NCI-H2029 (cell line): ENCODE data around the gene ANKRD11.
"Not testable (repeated sequence)": the region's sequence is repeated elsewhere in the genome, so short reads cannot be mapped to it uniquely, and the experiment has no call there.

ENCODE experiments used
- DNase-seq: peaks from one replicate; lab custom pipeline; 2025; lab: John Stamatoyannopoulos, UW

ANKRD11 gene

GRCh38 chr16:89280546-89281188, 209.7 kb downstream of the ANKRD11 start:
- DNase-seq, result no peak

GRCh38 chr16:89279666-89280481, 210.5 kb downstream of the ANKRD11 start:
- DNase-seq, result no peak

DNA sequence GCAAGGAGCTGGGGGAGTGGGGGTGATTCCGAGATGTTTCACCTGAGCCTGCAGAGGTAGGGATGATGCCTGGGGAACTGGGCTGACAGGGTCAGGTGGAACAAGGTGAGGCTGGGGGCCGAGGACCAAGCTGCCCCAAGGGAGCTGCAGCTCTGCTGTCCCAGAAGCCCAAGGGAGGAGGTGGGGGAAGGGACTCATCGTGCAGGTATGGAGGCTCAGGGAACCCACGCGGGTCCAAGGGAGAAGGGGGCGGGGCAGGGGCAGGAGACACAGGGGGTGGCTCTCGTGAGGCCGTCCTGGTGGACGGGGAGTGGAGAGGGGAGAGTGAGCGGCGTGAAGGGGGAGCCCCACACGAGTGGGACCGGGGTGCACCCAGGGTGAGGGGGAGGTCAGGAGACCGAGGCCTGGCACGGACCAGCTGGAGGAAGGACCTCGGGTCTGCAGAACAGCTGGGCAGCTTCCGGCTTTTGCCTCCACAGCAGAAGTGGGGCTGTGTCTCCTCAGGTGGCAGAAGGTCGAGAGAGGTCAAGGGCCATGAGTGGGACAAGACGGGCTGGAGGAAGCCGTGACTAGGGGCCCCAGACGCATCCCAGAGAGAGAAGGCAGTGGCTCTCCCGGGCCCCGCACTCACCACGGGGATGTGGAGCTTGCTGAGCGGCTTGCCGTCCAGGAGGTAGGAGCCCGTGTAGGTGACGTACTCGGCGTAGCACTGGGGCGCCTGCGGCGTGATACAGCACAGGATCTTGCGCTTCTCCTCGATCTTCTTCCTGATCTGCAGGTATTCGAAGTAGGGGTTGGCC, 211.7 kb downstream of the ANKRD11 start:
- DNase-seq, result no peak

DNA sequence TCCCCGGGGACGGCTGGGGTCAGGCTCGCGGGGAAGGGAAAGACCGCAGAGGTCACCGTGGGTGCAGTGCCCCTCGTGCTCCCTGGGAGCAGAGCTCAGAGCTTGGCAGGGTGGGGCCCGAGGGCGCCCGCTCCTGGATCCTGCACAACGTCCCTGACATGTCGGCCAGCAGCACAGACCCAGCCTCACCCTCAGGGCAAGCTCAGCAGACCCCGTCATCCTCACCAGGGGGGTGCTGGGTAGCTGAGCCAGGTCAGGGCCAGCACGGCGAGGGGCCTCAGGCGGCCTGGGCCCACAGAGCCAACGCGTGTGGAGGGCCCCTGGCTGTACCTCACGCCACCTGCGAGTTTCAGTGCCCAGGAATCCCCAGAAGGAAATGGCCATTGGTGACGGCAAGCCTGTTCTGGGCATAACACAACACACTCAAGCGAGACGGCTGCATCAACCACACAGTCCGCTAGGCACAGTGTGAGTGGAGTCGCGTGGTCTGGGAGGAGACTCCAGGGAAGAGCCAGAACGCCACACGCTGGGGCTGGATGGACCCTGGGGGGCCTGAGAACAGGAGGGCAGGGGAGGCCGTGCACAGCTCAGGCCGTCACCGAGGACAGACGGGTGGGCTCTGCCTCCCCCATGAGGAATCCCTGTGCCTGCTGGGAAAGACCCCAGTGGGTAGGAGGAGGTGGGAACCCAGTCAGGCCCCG, 212.6 kb downstream of the ANKRD11 start:
- DNase-seq, result no peak

DNA sequence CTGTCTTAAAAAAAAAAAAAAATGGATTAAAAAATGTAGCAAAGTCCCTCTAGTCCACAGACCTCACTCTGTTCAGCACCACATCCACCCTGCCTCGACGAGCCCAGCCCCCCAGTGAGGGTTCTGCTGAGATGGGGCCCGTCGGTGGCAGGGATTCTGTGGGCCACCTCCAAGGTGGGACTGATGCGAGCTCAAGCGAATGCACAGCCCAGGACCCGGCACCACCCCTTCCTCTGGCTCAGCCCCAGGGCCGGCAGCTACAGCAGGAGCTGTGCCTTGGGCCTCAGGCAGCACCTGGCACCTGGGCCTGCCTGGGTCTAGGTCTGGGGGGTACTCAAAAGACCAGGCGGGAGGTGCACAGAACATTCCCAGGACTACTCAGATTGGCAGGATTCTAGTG, 213.3 kb downstream of the ANKRD11 start:
- no peak for DNase-seq

DNA sequence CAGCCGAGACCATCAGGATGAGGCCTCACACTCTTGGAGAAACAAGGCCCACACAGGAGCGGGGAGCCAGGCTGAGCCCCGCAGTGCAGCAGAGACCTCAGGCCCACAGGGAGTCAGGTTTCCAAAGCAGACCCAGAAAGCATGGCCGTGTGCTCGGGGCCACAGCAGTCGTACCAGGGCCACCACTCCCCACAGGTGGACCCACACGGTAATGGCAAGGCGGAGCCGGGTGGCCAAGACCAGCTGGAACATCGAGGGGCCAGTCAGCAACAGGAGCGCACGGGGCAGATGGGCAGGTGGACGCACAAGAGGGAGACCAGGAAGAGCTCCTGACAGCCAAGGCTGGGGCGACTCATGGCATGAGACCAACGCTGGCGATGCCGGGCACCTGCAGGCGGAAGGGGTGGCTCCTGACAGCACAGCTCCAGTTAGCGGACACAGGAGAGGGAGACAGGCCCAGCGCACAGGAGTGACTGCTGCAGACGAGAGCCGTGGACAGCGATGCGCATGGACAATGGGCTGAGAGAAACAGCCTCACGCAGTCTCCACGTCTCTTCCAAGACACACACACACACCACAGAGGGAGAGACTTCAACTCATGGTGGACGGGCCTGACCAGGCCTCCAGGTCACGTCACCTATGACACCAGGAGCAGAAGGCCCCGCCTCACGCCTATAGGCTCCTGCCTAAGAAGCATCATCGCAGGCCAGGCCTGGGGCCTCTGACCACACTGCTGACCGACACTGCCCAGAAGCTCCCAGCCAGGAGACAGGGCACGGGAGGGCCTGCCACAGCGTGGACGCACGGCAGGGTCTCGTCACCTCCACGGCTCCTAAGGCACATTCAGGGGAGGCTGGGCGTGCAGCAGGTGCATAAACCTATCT, 214.3 kb downstream of the ANKRD11 start:
- DNase-seq, result no peak

GRCh38 chr16:89275284-89275584, 215.1 kb downstream of the ANKRD11 start:
- no peak for DNase-seq

- DNase-seq, result no peak
Measured at GRCh38 chr16:89274561-89275283, 215.6 kb downstream of the ANKRD11 start.

- no peak for DNase-seq
Measured at GRCh38 chr16:89273741-89274472, 216.5 kb downstream of the ANKRD11 start.

DNA sequence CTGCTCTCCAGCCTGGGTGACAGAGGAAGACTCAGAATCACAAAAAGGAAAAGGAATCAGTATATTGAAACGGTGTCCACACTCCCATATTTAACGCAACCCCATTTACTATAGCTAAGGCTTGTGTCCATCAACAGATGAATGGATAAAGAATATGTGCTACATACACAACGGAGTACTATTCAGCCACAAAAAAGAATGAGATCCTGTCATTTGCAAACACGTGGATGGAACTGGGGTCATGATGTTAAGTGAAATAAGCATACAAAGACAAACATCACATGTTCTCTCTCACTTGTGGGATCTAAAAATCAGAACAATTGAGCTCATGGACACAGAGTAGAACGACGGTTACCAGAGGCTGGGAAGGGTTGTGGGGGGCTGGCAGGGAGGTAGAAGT, 217.7 kb downstream of the ANKRD11 start:
- DNase-seq, result no peak

- no peak for DNase-seq
Measured at GRCh38 chr16:89270666-89271345, 219.6 kb downstream of the ANKRD11 start.

- DNase-seq, result no peak
Measured at GRCh38 chr16:89269805-89270665, 220.3 kb downstream of the ANKRD11 start.

DNA sequence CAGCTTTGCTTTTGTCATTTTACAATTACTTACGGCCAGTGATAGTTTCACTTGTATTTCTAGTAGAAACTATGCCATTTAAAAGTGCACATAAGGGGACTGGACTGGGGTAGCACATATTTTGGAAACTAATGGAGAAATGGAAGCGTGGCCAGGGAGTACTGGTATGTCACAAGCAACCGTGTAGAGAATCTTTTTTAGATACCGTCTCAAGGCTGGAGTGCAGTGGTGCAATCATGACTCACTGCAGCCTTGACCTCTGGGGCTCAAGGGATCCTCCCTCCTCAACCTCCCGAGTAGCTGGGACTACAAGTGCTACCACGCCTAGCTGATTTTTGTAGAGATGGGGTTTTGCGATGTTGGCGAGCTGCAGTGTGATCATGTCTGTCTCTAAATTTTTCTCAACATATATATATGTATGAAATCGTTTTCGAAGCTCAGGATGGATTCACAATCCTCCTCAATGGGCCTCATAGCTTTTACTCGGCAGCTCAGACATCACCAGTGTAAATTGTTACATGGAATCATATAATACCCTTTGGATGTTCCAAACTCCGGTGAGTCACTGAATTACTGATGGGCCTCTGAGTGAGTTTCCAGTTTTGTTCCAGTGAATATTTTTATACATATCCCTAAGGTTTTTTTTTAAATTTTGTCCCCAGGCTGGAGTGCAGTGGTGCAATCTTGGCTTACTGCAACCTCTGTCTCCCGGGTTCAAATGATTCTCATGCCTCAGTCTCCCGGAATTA, 221.2 kb downstream of the ANKRD11 start:
- DNase-seq, result no peak

GRCh38 chr16:89268585-89268984, 221.8 kb downstream of the ANKRD11 start:
- no peak for DNase-seq

DNA sequence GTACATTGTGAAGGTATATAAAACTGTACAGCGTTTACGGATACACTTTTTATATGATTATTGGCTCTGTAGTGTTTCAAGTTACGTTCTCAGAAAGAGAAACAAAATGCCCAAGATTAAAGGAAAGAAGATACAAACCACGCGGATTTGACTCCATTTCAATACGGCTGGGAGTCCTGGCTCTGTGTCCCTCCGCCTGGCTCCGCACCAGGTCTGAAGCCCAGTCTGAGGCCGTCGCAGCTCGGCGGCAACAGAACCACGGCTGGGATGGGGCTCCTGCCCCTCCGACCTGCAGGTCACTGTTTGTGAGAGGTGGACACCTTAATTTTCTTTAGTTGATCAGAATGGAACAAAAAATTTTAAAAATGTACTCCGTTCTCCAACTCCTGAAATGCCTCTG, 222.6 kb downstream of the ANKRD11 start:
- DNase-seq, result not testable (repeated sequence)

DNA sequence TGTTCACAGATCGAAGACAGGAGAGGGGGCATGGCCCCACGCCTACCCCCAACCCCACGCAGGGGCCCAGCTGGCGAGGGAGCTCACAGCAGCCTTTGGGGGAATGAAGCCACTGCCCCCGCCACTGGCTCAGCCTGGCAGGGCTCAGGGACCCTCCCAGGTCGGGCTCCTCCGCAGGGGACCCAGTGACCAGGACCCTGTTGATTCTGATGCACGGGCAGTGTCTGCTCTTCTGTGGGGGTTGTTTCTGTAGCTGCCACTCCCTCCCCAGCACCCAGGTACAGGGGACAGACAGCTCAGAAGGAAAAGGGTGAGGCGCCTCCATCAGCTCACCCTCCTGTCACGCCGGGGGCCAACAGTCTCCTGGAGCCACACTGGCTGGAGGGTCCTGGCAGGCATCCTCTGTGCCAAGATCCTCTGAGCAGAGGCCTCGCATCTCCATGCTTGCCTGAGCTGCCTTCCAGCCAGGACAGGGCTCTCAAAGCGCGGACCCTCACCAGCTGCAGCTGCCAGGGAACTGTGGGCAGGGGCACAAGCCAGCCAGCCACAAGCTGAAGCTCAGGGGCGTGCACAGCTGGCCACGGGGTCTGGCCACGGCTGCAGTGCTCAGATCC, 223.7 kb downstream of the ANKRD11 start:
- DNase-seq, result no peak

- DNase-seq, result no peak
Measured at GRCh38 chr16:89265647-89266046, 224.7 kb downstream of the ANKRD11 start.
